Astrocyte (in vitro differentiated cells and primary cell): ENCODE measurements around the gene CLMN.

Experiments
- EZH2 ChIP-seq: IDR thresholded peaks from 2 replicates; pipeline ENCODE4 v1.6.1; 2012; ENCODE audit warnings: mild to moderate bottlenecking, low read length, inconsistent platforms; ENCODE audit not compliant: insufficient read depth
- TF ChIP-seq, protein P1 (sequence below): IDR thresholded peaks from 2 replicates; pipeline ENCODE4 v1.5.1; 2011; ENCODE audit warnings: low read depth, mild to moderate bottlenecking, inconsistent platforms, low read length, moderate library complexity; ENCODE audit not compliant: insufficient read depth

- TF ChIP-seq, protein P1, sequence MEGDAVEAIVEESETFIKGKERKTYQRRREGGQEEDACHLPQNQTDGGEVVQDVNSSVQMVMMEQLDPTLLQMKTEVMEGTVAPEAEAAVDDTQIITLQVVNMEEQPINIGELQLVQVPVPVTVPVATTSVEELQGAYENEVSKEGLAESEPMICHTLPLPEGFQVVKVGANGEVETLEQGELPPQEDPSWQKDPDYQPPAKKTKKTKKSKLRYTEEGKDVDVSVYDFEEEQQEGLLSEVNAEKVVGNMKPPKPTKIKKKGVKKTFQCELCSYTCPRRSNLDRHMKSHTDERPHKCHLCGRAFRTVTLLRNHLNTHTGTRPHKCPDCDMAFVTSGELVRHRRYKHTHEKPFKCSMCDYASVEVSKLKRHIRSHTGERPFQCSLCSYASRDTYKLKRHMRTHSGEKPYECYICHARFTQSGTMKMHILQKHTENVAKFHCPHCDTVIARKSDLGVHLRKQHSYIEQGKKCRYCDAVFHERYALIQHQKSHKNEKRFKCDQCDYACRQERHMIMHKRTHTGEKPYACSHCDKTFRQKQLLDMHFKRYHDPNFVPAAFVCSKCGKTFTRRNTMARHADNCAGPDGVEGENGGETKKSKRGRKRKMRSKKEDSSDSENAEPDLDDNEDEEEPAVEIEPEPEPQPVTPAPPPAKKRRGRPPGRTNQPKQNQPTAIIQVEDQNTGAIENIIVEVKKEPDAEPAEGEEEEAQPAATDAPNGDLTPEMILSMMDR = no peak
- no peak for TF ChIP-seq EZH2
Observed at GRCh38 chr14:95332641-95333040, 12.9 kb upstream of the CLMN start.
